GM23338 (cell line): Measurements from ENCODE around the gene PKLR. TPM values are rescaled to one million over a fixed set of nuclear protein-coding genes. Genes with fewer than 3 reads are reported as not detected.

Experiments used
- ATAC-seq: fragments of 200-7000 bp; cut with Tn5 transposase; 3 replicates; pipeline ENCODE4 v1.9.1; 2020
- DNase-seq: peaks from one replicate; pipeline ENCODE4 v3.0.0-alpha.2; 2015; ENCODE audit warnings: low spot score
- H2AFZ ChIP-seq: fragments of 200-600 bp; sonication (generic); 2 replicates; pipeline ENCODE4 v1.8.0; 2016; ENCODE audit warnings: antibody characterized with exemption, mild to moderate bottlenecking, moderate library complexity
- H3F3A ChIP-seq: fragments of 200-600 bp; sonication (generic); replicated peaks from 2 replicates; pipeline ENCODE4 v1.8.0; 2017; ENCODE audit warnings: antibody characterized with exemption, mixed run types, low read depth
- H3K27ac ChIP-seq: fragments of 200-600 bp; sonication (generic); 2 replicates; pipeline ENCODE4 v1.6.1; 2016; ENCODE audit warnings: low read depth
- H3K27me3 ChIP-seq: fragments of 200-600 bp; sonication (generic); 2 replicates; pipeline ENCODE4 v1.8.0; 2016; ENCODE audit warnings: mild to moderate bottlenecking, mixed run types, moderate library complexity; ENCODE audit not compliant: insufficient read depth
- H3K36me3 ChIP-seq: fragments of 200-600 bp; sonication (generic); 2 replicates; pipeline ENCODE4 v1.8.0; 2016; ENCODE audit warnings: mild to moderate bottlenecking; ENCODE audit not compliant: insufficient read depth
- H3K4me1 ChIP-seq: fragments of 200-600 bp; sonication (generic); 2 replicates; pipeline ENCODE4 v1.8.0; 2016; ENCODE audit warnings: mild to moderate bottlenecking, moderate library complexity; ENCODE audit not compliant: insufficient read depth
- H3K4me2 ChIP-seq: fragments of 200-600 bp; sonication (generic); 2 replicates; pipeline ENCODE4 v1.7.1; 2017; ENCODE audit warnings: mixed run types
- H3K4me3 ChIP-seq: fragments of 200-600 bp; sonication (generic); 2 replicates; pipeline ENCODE4 v1.6.1; 2016; ENCODE audit warnings: mixed run types
- H3K79me2 ChIP-seq: fragments of 200-600 bp; sonication (generic); replicated peaks from 2 replicates; pipeline ENCODE4 v1.8.0; 2017; ENCODE audit warnings: mild to moderate bottlenecking; ENCODE audit not compliant: insufficient read depth
- H3K9me2 ChIP-seq: fragments of 200-600 bp; sonication (generic); 2 replicates; pipeline ENCODE4 v1.8.0; 2017; ENCODE audit not compliant: insufficient read depth
- H4K20me1 ChIP-seq: fragments of 200-600 bp; sonication (generic); replicated peaks from 2 replicates; pipeline ENCODE4 v1.8.0; 2017; ENCODE audit warnings: mild to moderate bottlenecking; ENCODE audit not compliant: insufficient read depth
- H3K27ac Mint-ChIP-seq: 2 replicates; pipeline ENCODE4 v1.8.0; 2020; ENCODE audit warnings: inconsistent platforms, mild to moderate bottlenecking, moderate library complexity, mixed read lengths
- H3K27me3 Mint-ChIP-seq: 3 replicates; pipeline ENCODE4 v1.8.0; 2022; ENCODE audit warnings: low read depth, mild to moderate bottlenecking, moderate library complexity, mixed read lengths, inconsistent platforms; ENCODE audit not compliant: insufficient read depth, poor library complexity
- H3K36me3 Mint-ChIP-seq: 3 replicates; pipeline ENCODE4 v1.8.0; 2021; ENCODE audit warnings: low read depth, mild to moderate bottlenecking, inconsistent platforms, moderate library complexity, mixed read lengths
- H3K4me1 Mint-ChIP-seq: 3 replicates; pipeline ENCODE4 v1.8.0; 2020; ENCODE audit warnings: mild to moderate bottlenecking, inconsistent platforms, mixed read lengths
- H3K4me3 Mint-ChIP-seq: 3 replicates; pipeline ENCODE4 v1.8.0; 2021; ENCODE audit warnings: moderate library complexity, mild to moderate bottlenecking, inconsistent platforms, mixed read lengths
- H3K9me3 Mint-ChIP-seq: 3 replicates; pipeline ENCODE4 v1.8.0; 2020; ENCODE audit warnings: moderate library complexity, mild to moderate bottlenecking, inconsistent platforms, mixed read lengths
- CREB1 ChIP-seq: fragments of 250-450 bp; sonication (Bioruptor Pico); IDR thresholded peaks from 2 replicates; pipeline ENCODE4 v1.5.0; 2020; ENCODE audit warnings: low read depth, mild to moderate bottlenecking, moderate library complexity
- EZH2 ChIP-seq: fragments of 200-600 bp; sonication (generic); IDR thresholded peaks from one replicate; pipeline ENCODE4 v1.8.0; 2017; ENCODE audit warnings: antibody characterized with exemption, mild to moderate bottlenecking, low read depth; ENCODE audit not compliant: unreplicated experiment
- POLR2AphosphoS5 ChIP-seq: IDR thresholded peaks from 2 replicates; pipeline ENCODE4 v1.6.1; 2016; ENCODE audit warnings: antibody characterized with exemption, low read depth
- ZNF331 ChIP-seq: fragments of 250-450 bp; sonication (Bioruptor Pico); IDR thresholded peaks from 2 replicates; pipeline ENCODE4 v1.5.0; 2020; ENCODE audit warnings: low read depth, mild to moderate bottlenecking, moderate library complexity
- polyA plus RNA-seq: library from polyadenylated mRNA; unstranded; fragments of >200 nt; fragmentation: Nextera tagmentation; extraction: Ambion mirVana; gene quantifications from 2 replicates; pipeline ENCODE4 v1.2.1, GENCODE V29; 2016
- total RNA-seq: library from RNA; depleted of rRNA; stranded (reverse); fragments of >200 nt; shearing (Covaris generic); gene quantifications from 2 replicates; pipeline ENCODE4 v1.2.3, GENCODE V29; 2014
- TF ChIP-seq, protein P1 (sequence below), 2 experiments: fragments of 200-600 bp in 1 of 2; sonication (generic) in 1 of 2; conservative IDR thresholded peaks; 2 replicates each; pipeline versions ENCODE4 v1.5.1 to v1.6.1; 2016 to 2017; ENCODE audit warnings: antibody characterized with exemption in 2 of 2, low read depth in 2 of 2, mild to moderate bottlenecking in 2 of 2, moderate library complexity in 1 of 2

PKLR gene
- total and polyA plus RNA-seq, 2 experiments from 2014 or later: 2.0 to 3.7 TPM

DNA sequence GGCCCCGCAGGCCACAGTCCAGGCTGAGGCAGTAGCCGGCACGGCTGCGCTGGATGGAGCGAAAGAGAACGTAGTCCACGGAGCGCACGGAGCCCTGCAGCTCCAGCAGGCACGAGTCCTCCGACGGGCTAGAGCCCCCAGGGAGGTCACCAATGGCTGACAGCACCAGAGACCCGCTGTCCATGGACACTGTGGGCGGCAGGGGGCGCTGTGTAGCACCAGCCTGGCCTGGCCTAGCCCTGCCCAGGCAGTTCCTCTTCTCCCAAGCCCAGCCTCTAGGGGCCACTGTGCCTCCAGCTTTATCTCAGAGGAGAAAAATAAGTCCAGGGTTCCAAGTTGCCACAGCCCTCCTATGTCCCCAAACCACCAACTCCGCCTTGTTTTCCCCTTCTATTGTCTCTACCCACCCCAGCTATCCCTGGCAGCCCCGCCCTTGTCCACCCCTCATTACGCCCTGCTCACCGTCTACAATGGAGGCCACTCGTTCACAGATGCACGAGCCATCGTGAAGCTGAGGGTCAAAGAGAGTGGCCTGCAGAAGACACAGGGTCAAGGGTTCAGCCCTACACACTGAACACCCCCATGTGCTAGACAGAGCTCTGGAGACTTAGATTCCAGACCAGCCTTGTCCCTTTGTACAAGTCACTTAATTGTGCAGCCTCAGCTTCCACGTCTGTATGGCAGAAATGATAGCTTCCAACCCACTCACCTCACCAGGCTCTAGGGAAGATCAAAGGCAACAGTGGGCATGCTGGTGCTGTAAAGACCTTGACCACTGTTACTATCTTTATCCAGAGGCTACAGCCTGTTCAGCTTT is 50.4 kb downstream of the PKLR start:
- TF ChIP-seq EZH2 (no peak), CREB1 (CRISPR knock-in tag) (0 out of 2 replicates have a peak, but pooled peaks have one; percentile 4)
- TF ChIP-seq, protein P1, sequence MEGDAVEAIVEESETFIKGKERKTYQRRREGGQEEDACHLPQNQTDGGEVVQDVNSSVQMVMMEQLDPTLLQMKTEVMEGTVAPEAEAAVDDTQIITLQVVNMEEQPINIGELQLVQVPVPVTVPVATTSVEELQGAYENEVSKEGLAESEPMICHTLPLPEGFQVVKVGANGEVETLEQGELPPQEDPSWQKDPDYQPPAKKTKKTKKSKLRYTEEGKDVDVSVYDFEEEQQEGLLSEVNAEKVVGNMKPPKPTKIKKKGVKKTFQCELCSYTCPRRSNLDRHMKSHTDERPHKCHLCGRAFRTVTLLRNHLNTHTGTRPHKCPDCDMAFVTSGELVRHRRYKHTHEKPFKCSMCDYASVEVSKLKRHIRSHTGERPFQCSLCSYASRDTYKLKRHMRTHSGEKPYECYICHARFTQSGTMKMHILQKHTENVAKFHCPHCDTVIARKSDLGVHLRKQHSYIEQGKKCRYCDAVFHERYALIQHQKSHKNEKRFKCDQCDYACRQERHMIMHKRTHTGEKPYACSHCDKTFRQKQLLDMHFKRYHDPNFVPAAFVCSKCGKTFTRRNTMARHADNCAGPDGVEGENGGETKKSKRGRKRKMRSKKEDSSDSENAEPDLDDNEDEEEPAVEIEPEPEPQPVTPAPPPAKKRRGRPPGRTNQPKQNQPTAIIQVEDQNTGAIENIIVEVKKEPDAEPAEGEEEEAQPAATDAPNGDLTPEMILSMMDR (conservative IDR thresholded peaks at IDR 0.05; ENCODE audit: low read depth in 2 of 2): peak; percentile 98 to 100
- peaks cover 26% of the 10 kb centered on the region for H3K4me1 Mint-ChIP-seq
- peak; percentile 87 for ATAC-seq
- peaks cover 23% of the 10 kb centered on the region; the same call in 2 of the 3 replicates for H3K36me3 Mint-ChIP-seq
- no peaks in the 10 kb centered on the region for H3K9me3 Mint-ChIP-seq
- peak overlapping the region; percentile 70 for H3K4me3 ChIP-seq
- no peaks in the 10 kb centered on the region for H3K36me3 ChIP-seq
- no peaks in the 10 kb centered on the region; the same call in 1 of the 2 replicates for H3K79me2 ChIP-seq
- peaks cover 14% of the 10 kb centered on the region; the same call in 1 of the 2 replicates for H3K4me1 ChIP-seq
- H3K4me2 ChIP-seq: peak overlapping the region; percentile 91
- 0 out of 2 replicates have a peak overlapping the region, but pooled peaks have one; percentile 89 for H2AFZ ChIP-seq
- H3K27ac ChIP-seq: no peak overlapping the region
- no peak overlapping the region for H3K27ac Mint-ChIP-seq
- H3K4me3 Mint-ChIP-seq: peak overlapping the region; percentile 65
- H3K27me3 Mint-ChIP-seq: peaks cover 18% of the 10 kb centered on the region
- H3K9me2 ChIP-seq: no peaks in the 10 kb centered on the region
- H4K20me1 ChIP-seq: no peaks in the 10 kb centered on the region
- H3F3A ChIP-seq: peaks cover 12% of the 10 kb centered on the region; the same call in 1 of the 2 replicates
- peaks cover 11% of the 10 kb centered on the region for H3K27me3 ChIP-seq
- peak; percentile 97 for DNase-seq

DNA sequence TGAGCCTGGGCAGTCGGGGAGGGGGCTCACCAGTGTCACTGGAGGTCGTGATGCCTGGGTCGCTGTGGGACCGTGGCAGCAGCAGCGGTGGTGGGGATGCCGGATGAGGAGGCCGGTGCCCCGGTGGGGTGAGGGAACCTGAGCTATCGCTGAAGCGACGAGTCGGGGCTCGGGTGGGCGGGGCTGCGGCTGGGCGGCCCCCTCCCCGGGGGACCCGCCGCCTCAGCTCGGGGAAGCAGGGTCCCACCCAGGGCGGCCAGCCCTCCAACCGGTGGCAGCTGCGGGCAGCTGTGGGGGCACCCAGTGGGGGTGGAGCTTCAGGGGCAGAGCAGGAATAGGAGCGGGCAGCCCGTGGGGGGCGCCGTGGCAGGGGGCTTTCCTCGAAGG is 51.0 kb downstream of the PKLR start:
- Histone ChIP-seq H3K4me1 (peaks cover 18% of the 10 kb centered on the region), H3K4me2 (peak overlapping the region; percentile 91), H4K20me1 (no peaks in the 10 kb centered on the region), H3K79me2 (no peaks in the 10 kb centered on the region; the same call in 1 of the 2 replicates), H3K4me3 (peak overlapping the region; percentile 70), H3K9me2 (no peaks in the 10 kb centered on the region), H3K27ac (no peak overlapping the region), H3K36me3 (no peaks in the 10 kb centered on the region), H3K27me3 (peaks cover 16% of the 10 kb centered on the region), H3F3A (peaks cover 12% of the 10 kb centered on the region; the same call in 1 of the 2 replicates), H2AFZ (0 out of 2 replicates have a peak overlapping the region, but pooled peaks have one; percentile 89)
- H3K4me1 Mint-ChIP-seq: peaks cover 27% of the 10 kb centered on the region
- DNase-seq (peak; percentile 36), ATAC-seq (peak; percentile 19)
- peaks cover 22% of the 10 kb centered on the region for H3K27me3 Mint-ChIP-seq
- no peaks in the 10 kb centered on the region for H3K9me3 Mint-ChIP-seq
- H3K27ac Mint-ChIP-seq: no peak overlapping the region
- TF ChIP-seq POLR2AphosphoS5 (0 out of 2 replicates have a peak, but pooled peaks have one; percentile 0), ZNF331 (CRISPR knock-in tag) (no peak)
- H3K4me3 Mint-ChIP-seq: peak overlapping the region; percentile 65; the same call in 2 of the 3 replicates
- H3K36me3 Mint-ChIP-seq: peaks cover 23% of the 10 kb centered on the region; the same call in 2 of the 3 replicates
